IPS-NIHi11 (cell line): ENCODE results near the gene ZNF467.

ENCODE experiments used
- DNase-seq: peaks from one replicate; pipeline ENCODE4 v3.0.0; 2012; ENCODE audit warnings: mixed read lengths, low spot score

ZNF467 gene

DNA sequence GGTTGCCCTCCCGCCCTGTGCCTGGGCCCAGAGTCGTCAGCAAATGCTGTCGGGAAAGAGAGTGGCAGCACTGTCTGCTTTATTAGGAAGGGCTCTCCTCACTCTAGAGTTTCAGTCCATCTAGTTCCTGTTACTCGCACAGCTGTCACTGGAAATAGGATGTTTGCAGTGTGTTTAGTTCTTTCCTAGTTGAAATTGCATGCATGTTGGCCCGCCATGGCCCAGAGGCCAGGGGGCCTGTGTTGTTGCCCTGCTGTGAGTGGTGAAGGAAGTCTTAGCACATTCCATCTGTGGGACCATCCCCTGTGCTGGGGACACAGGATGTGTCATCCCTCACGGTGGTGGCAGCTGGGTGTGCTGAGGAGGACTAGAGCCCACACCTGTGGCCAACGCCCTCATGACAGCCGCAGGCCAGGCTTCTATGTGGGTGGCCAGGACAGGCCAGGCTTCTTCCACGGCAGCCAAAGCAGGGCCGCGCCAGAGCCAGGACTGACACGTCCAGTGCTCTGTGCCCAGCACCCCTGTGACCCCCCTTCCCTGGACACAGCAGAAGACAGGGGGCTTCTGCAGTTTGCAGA lies 45.4 kb downstream of the ZNF467 start:
- DNase-seq = no peak

DNA sequence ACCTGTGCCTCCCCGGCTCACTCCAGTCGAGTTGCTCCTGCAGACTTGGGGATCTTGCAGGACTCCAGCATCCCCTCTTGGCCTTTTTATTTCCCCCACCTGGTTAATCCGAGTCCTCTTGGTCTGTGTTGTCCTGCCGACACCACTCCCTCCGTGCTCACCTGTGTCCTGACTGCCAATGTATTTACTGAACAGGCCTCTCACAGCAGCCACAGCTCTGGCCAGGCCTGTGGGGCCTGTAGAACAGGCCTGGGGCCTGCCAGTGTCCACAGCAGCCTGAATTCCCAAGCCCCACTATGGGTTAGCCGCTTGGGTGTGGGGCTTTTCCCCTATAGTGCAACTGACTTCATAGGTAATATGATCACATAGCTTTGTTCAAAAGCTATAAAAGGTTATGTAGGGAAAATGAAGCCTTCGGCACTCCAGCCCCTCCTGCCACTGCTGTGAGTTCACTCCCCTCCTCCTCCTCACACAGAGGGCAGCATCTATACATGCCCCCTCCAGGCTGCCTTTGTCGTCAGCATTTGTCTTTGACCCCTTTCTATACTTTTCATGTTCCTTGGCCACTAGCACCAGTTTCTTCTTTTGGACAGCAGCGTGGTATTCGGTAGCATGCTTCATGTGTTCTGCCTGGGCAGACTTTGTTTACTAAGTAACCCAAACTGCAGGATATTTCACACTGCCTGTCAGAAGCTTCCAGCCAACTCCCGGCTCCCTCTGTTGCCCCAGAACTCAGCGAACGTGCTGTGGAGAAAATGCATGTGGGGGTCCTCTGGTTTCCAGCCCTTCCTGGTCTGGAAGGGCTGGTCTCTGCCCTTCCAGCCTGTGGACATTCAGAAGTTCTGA lies 46.1 kb downstream of the ZNF467 start:
- DNase-seq = no peak

DNA sequence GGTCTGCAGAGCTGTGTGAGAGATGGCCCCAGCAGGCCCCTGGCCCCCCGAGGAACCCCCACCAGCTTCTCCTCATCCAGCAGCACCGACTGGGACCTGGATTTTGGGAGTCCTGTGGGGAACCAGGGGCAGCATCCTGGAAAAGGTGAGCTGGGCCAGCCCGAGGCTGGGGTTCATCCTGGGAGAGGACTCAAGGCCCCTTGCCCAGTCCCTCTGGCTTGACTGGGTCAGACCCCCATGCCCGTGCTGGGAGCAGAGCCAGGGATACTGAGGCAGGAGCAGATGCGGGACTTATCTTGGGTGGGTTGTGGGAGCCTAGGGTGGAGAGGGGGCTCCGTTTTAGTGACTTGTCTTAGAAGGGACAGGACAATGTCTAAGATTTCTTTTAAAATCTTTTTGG lies 47.5 kb downstream of the ZNF467 start:
- DNase-seq = no peak

DNA sequence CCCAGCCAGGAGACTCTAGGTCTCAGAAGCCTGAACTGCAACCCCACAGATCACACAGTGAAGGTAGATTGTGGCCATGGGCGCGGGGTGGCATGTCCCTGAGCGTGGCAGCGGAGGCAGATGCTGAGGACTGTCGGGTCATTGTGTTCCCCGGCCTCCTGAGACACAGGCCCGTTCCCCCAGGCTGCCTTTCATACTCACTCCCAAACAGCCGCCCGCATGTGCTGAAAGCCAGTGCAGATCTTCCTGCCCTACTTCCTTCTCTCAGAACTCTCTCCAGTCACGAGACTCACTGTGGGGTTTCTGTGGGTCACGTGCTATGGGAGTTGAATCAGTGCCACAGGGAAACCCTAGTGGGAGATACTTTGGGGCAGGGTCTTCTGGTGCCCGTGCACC lies 48.0 kb downstream of the ZNF467 start:
- DNase-seq = no peak

DNA sequence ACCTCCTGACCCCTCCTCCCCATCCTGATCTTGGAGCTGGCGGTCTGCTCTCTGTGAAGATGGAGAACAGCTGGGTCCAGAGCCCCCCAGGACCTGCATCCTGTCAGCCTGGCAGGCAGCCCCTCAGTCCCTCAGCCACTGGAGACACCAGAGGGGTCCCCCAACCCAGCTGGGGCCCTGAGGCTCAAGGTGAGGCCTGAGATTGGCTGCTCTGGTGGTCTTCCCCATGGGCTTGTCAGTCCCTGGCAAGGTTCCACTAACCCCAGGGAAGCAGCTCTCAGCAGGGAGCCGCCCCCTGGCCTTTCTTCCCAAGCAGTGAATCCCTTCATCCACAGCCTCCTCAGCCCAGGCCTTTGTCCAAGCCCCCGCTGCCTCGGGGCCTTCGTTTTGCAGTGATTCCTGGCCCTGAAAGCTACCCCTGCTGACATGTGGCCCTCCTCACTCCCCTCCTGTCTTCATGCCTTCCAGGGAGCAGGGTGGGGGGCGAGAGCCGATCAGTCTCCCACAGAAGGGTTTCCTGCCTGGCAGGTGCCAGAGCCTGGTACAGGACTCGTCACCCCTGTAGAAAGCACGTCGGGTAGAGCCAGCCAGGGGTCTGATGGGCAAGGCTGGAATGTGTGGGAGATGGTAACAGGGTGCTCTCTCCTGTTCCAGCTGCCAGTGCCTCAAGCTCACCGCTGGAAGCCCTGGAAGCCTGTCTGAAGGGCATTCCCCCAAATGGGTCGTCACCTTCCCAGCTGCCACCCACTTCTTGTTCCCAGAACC lies 48.5 kb downstream of the ZNF467 start:
- no peak for DNase-seq

DNA sequence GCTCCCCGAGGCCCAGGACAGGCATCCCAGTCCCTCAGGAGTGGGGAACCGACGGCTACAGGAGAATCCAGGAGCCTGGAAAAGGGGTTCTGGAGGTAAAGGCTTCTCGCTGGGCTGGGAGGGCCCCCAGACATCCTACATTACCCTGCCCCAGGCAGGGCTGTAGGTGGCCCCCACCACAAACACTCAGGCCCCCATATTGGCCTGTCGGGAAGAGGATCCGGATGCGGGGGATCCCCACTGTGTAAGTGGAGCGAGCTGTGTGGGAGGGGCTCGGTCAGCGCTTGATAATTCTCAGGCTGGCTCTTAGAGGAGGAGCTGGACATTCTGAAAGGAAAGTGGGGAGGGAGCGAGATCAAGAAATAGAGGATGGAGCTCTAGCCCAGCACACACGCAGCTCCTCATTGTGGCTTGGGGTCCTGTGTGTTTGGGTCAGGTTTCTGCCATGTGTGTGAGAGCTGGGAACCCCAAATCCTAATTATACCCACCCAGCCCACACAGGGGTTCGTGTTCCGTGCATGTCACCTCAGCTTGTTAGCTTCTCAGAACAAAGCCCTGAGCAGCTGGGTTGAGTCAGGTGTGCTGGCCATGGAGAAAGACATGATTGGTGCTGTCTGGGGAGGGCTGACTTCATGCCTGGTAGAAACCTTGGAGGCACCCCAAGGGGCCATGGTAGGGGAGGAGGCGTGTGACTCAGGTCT lies 49.4 kb downstream of the ZNF467 start:
- DNase-seq = no peak

DNA sequence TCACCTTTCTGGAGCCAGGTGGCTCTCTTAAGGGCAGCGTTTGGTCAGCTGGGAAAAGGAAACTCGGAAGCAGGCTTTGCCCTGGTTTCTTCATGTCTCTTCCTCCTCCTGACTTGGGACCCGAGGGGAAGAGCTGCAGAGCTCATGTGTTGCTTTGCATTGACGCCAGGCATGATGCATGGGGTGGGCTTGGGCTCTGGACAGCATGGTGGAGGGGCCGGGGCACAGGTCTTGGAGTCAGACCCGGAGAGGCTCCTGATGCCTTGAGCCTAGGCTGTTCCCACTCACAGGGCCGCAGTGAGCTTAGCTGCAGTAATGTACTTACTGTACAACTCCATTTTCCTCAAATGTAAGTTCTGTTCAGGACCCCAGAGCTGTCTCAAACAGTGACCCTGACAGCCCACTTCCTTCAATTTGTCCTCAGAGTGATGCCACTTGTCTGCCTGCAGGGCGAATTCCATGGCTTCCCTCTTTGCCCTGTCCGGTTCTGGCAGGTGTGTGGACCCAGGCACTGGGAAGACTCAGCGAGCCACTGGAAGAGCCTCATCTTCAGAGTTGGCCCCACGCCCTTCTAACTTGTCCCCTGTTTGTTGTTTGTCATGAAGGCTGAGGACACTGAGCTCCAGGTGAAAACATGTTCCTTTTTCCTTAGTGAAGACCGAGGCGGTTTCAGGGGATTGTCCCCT lies 50.2 kb downstream of the ZNF467 start:
- DNase-seq = no peak

DNA sequence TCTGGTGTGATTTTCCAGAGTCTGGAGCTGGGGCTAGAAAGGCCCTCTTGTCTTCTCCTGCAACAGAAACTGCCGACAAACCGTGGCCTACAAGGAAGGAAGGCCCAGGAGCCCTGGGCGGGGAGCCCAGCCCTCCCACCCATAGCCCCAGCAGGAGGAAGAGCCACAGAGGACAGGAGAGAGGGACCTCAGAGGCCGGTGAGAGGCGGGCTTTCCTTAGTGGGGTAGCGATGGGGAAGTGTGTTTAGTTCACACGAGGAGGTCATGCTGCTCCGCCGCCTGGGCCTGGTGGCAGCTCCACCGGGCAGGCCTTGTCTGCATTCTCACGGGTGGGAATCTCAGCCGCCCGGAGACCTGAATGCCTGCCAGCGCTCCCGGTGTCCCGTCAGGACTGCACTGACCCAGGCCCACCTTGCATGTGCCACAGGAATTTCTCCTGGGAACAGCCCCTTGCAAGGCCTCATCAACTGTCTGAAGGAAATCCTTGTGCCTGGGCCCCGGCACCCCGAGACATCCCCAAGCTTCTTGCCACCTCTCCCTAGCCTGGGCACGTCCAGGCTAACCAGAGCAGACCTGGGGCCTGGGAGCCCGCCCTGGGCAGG lies 50.9 kb downstream of the ZNF467 start:
- no peak for DNase-seq

DNA sequence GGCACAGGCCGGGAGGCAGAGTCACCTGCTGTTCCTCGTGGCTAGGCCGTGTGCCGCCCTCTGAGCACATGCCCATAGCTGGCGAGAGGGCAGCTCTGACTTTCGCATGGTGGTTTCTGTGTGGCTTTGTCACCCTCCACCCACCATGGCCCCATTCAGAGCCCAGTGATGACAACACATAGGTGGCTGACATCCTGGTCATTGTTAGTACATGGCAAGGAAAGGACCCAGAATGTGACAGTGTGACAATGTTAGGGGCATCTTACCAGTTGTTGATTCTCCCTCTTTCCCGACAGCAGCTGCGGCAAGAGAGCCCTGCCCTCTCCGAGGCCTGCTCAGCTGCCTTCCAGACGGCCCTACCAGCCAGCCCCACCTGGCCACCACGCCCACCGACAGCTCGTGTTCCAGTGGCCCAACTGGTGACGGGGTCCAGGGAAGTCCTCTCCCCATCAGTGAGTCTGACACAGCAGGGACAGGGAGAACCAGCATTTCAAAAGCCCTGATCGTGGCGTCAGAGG lies 52.2 kb downstream of the ZNF467 start:
- no peak for DNase-seq

DNA sequence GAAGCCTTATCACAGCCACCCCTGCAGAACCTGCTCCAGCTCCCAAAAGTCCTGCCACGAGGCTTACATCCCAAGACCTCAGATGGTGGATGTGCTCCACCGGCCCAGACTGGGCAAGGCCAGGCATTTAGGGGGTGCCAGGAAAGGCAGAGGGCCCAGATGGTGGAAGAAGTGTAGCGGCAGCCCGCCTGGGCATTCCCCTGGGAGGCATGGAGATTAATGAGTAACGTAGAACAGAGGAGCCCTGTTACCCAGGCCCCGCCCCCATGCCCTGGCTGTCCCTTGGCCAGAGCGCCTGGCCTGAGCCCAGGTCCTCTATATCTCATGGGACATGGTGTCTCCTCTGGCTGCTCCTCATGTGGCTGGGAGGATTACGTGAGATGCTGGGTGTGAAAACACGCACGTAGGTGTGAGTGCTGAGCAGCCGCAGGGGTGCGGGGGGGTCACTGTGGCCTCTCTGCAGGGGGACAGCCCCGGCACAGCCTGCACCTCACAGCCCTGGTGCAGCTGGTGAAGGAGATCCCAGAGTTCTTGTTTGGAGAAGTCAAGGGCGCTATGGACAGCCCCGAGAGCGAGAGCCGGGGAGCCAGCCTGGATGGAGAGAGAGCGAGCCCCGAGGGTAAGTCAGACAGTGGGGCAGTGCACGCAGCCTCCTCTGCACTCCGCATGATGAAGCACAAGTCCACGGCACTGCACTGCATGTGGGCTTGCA lies 52.9 kb downstream of the ZNF467 start:
- DNase-seq = no peak

DNA sequence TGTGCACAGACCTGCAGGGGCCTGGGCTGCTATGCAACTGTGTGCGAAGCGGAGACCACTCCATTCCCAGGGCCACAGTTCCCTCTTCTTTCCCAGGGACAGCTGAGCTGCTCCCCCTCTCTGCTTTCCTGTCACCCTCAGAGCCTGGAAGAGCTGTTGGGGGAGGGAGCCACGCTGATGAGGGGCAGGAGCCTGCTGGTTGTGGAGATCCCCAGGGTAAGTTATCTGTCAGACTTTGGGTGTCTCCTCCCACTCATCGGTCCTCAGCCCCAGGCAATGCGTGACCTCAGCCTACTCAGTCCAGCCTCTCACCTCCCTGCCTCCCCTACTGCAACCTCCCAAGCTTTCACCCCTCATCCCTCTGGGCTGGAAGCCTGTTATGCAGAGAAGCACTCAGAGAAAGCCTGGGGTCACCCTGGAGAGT lies 53.5 kb downstream of the ZNF467 start:
- no peak for DNase-seq

DNA sequence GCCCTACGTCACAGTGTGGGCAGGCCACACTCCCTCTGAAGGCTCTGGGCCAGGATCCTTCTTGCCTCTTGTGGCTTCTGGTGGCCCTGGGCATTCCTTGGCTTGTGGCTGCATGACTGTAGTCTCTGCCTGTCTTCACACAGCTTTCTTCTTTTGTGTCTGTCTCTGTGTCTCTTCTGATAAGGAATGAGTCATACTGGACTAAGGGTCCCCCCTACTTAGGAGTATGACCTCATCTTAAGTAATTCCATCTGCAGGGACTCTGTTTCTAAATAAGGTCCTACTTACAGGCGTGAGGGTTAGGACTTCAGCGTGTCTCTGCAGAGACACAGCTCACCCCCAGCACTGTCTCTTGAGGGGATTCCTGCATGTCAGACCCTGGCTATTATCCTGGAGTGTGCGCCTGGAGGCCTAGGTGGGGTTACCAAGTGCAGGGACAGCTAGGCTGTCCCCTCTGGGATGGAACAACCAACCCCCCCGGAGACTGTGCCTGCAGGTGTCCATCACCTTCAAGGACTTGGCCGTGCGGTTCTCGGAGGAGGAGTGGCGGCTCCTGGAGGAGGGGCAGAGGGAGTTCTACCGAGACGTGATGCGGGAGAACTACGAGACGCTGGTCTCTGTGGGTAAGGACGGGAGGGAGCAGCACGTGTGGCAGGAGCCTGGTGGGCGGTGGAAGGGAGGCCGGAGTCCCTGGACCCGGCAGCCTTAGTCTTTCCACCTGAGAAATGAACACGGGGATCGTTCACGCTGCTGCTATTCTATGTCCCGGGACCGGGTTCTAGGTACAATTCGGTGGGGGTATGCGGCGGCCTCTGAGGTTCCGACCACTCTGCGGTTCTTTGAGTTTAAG lies 54.1 kb downstream of the ZNF467 start:
- DNase-seq = no peak

DNA sequence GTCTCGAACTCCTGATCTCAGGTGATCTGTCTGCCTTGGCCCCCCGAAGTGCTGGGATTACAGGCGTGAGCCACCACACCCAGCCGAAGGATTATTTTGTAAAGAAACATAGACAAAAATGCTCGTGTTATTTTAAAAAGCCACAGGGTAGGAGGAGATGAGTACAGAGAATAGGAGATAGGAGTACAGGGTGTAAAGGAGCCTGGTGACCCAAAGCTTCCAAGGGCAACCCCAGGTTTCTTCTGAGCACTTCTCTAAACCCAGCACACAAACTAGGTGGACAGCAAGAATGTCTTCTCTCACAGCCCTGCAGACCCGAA lies 54.7 kb downstream of the ZNF467 start:
- DNase-seq = no peak

DNA sequence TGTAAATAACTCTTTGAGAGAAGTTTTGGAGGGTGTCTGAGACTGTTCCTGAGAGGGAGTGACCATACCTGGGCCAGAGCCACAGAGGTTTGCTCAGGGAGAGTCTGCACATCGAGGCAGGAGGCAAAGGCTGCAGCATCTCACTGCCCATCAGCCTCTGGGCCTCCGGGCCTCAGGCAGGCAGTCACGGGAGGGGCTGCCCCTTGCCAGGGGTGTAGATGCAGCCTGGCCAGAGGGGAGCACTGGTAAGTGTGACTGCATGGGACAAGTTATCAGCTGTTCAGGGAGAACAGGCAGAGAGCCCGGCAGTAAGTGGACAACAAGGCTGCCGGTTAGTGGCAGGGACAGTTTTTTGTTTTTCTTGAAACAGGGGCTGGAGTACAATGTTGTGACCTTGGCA lies 55.9 kb downstream of the ZNF467 start:
- DNase-seq = no peak

DNA sequence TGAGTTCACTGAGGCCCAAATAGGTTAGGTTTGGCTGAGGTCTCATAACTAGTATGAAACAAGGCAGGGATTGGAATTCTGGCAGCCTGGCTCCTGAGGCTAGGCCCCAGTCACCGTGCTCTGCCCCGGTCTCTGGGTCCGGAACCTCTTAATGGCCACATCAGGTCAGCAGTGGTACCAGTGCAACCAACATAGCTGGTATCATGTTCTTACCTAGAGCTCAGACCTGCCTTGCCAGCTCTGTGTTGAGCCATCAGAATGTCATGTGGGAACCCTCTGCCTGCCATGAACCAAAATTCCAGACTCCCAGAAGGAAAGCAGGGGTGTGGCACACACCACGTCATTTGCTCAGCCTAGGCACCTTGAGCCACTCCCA lies 56.5 kb downstream of the ZNF467 start:
- DNase-seq = no peak

DNA sequence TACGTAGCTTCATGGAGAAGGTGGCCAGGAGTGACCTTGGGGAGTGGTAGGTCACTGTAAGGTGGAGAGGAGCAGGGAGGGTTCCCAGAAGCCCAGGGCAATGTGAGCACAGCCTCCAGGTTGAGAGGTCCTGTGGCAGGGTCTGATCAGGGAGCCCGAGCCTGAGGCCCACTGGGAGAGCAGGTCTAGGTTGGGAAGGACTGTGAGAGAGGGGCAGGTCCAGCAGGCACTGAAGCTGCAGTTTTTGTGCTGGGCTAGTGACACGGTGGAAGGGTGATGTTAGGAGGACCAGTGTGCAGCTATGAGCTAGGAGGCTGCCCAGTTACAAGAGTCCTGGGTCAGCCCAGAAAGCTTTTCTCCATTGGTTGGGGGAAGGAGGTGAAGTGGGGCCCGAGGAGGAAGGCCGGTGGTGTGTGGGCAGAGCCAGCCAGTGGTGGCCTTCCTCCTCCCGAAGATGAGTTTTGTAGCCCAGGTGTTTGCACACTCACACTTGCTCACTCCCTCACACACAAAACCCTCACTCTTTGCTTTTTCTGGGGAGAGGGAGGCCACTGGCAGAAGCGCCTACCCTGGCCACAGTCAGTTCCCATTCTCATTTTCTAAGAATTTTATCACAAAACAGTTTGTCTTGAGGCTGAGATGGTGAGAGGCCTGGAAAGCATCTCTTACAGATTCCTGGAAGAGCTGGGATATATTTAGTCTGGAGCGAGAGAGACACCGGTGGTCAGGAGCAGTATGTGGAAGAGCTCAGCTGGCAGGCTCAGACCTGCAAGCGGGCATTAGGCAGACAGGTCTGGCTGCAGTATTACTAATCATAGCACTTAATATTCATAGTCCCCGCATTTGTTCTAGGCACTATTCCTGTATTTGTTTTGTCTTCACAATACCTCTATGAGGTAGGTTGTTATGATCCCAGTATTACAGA lies 57.1 kb downstream of the ZNF467 start:
- no peak for DNase-seq

DNA sequence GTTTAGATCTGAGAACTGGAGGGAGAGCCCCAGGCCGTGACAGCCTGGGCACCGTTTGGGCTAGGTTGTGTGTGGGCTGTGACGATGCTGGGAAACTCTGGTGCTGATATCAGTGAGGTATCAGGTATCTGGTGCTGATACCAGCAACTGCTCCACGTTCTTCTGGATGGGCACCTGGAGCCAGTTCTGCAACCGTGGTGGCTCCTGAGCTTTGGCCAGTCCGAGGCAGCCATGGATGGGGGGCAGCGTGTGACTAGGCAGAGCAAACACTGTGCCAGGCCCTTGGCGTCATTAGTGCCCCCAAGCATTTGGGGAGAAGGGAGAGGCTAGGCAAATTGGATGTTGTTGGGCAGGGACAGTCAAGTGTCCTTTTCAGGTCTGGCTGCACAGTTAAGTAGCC lies 57.9 kb downstream of the ZNF467 start:
- no peak for DNase-seq

DNA sequence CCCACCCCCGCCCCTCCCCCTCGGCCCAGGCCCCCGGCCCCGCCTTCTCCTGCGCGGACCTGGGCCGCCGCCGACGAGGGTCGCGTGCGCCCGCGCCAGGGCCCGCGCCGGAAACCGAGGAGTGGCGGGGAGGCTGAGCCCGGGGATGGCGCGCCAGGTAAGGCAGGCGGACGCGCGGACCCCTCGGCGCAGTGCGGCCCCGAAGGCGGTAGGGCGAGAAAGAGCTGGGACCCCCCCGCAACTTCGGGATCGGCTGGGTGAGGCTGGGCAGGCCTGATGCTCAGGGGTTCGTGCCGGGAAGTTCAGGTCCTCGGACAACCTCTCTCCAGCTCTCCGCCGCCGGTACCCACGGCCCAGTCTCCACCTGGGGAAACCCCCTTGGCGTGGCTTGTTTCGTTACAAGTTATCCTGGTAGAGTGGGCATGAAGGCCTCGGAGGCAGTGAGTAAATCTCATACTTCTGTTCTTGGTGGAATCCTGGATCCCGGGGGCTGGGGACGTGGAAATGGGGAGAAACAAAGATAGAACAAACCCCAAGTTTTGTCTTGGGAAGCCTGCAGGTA lies 58.4 kb downstream of the ZNF467 start:
- no peak for DNase-seq
